Esophagus muscularis mucosa (tissue), 4 donors: ENCODE measurements around the gene PCDHGB3. TPM values are rescaled to one million over a fixed set of nuclear protein-coding genes. Genes with fewer than 3 reads are reported as not detected.
A peak's percentile ranks its signal among the peaks of the same experiment; 100 is the strongest.
"Not testable (repeated sequence)": the region's sequence is repeated elsewhere in the genome, so short reads cannot be mapped to it uniquely, and the experiment has no call there.

Experiments
- DNase-seq: peaks from one replicate; pipeline ENCODE4 v3.0.0-alpha.2; 2017; ENCODE audit errors: extremely low spot score
- H3K27ac ChIP-seq, 4 donors: fragments of 200-600 bp; sonication (generic); replicated peaks in 1 of 4; 1 replicate in 3 of 4; 2 replicates in 1 of 4; pipeline ENCODE4 v1.5.1; 2016 to 2019; ENCODE audit warnings: mild to moderate bottlenecking in 1 of 4
- H3K27me3 ChIP-seq, 4 donors: fragments of 200-600 bp; sonication (generic); one replicate each; pipeline versions ENCODE4 v1.5.1 to v1.6.0; 2016 to 2019
- H3K36me3 ChIP-seq, 4 donors: fragments of 200-600 bp; sonication (generic); one replicate each; pipeline ENCODE4 v1.5.1; 2016 to 2019
- H3K4me1 ChIP-seq, 4 donors: fragments of 200-600 bp; sonication (generic); one replicate each; pipeline ENCODE4 v1.5.1; 2016 to 2019
- H3K4me3 ChIP-seq, 4 donors: fragments of 200-600 bp; sonication (generic); 1 replicate in 2 of 4; 2 replicates in 2 of 4; pipeline ENCODE4 v1.5.1; 2016 to 2019; ENCODE audit warnings: mild to moderate bottlenecking in 4 of 4, moderate library complexity in 1 of 4
- H3K9me3 ChIP-seq, 4 donors: fragments of 200-600 bp; sonication (generic); 1 replicate in 3 of 4; 2 replicates in 1 of 4; pipeline ENCODE4 v1.5.1; 2016 to 2019
- EP300 ChIP-seq: sonication (generic); formaldehyde crosslinking; IDR thresholded peaks from one replicate; pipeline ENCODE4 v1.6.1; 2017; ENCODE audit warnings: antibody characterized with exemption
- POLR2A ChIP-seq: fragments of 450-650 bp; IDR thresholded peaks from one replicate; pipeline ENCODE4 v1.6.1; 2017; ENCODE audit warnings: antibody characterized with exemption, moderate library complexity, mild to moderate bottlenecking, low read depth
- POLR2AphosphoS5 ChIP-seq, 2 donors: sonication (generic); formaldehyde crosslinking; IDR thresholded peaks; one replicate each; pipeline ENCODE4 v1.6.1; 2017; ENCODE audit warnings: antibody characterized with exemption in 2 of 2
- WGBS: methylation state at CpG from one replicate; pipeline ENCODE4 v1.1.5; 2018; 5-methylcytosine and 5-hydroxymethylcytosine counted together
- intact Hi-C: fragments of 100-400 bp; cut with DNase I; formaldehyde crosslinking; loops from one replicate; pipeline ENCODE4 v1.15.1; 2023
- total RNA-seq, 4 donors: library from RNA; depleted of rRNA; stranded (reverse); fragments of >200 nt; gene quantifications; one replicate each; pipeline versions ENCODE4 v1.1.0 to v1.2.1, GENCODE V29; 2016
- TF ChIP-seq, protein P1 (sequence below), 3 experiments: fragments of 200-600 bp in 2 of 3; fragments of 450-650 bp in 1 of 3; sonication (generic) in 2 of 3; IDR thresholded peaks; one replicate each; pipeline ENCODE4 v1.5.1; 2017 to 2019; ENCODE audit warnings: antibody characterized with exemption in 3 of 3, mild to moderate bottlenecking in 2 of 3, moderate library complexity in 1 of 3

PCDHGB3 gene
- total RNA-seq, 4 donors from 2014 or later, result 2.5 to 7.5 (median 3.8) TPM

- DNase-seq, H3K27me3 ChIP-seq, H3K27ac ChIP-seq, H3K36me3 ChIP-seq, H3K4me1 ChIP-seq, intact Hi-C loops: not testable (repeated sequence)
- TF ChIP-seq, protein P1, sequence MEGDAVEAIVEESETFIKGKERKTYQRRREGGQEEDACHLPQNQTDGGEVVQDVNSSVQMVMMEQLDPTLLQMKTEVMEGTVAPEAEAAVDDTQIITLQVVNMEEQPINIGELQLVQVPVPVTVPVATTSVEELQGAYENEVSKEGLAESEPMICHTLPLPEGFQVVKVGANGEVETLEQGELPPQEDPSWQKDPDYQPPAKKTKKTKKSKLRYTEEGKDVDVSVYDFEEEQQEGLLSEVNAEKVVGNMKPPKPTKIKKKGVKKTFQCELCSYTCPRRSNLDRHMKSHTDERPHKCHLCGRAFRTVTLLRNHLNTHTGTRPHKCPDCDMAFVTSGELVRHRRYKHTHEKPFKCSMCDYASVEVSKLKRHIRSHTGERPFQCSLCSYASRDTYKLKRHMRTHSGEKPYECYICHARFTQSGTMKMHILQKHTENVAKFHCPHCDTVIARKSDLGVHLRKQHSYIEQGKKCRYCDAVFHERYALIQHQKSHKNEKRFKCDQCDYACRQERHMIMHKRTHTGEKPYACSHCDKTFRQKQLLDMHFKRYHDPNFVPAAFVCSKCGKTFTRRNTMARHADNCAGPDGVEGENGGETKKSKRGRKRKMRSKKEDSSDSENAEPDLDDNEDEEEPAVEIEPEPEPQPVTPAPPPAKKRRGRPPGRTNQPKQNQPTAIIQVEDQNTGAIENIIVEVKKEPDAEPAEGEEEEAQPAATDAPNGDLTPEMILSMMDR (IDR thresholded peaks at IDR 0.05), result peak; percentile 18 to 49 (median 23)
- H3K9me3 ChIP-seq, result peaks cover 19 to 98% (median 96%) of the 10 kb centered on the region in 4 donors
- 11% methylated on average over 25 of the region's 51 CpGs for WGBS
- peak within 1 kb of the TSS; percentile 33 to 49 (median 36) for H3K4me3 ChIP-seq
Measured at GRCh38 chr5:141407790-141408505, 37.9 kb downstream of the PCDHGB3 start, which contains the start of gene PCDHGB6. PCDHGB6 (plus strand) TSS chr5:141408021; CDS start chr5:141408203, 182 bp downstream.

DNA sequence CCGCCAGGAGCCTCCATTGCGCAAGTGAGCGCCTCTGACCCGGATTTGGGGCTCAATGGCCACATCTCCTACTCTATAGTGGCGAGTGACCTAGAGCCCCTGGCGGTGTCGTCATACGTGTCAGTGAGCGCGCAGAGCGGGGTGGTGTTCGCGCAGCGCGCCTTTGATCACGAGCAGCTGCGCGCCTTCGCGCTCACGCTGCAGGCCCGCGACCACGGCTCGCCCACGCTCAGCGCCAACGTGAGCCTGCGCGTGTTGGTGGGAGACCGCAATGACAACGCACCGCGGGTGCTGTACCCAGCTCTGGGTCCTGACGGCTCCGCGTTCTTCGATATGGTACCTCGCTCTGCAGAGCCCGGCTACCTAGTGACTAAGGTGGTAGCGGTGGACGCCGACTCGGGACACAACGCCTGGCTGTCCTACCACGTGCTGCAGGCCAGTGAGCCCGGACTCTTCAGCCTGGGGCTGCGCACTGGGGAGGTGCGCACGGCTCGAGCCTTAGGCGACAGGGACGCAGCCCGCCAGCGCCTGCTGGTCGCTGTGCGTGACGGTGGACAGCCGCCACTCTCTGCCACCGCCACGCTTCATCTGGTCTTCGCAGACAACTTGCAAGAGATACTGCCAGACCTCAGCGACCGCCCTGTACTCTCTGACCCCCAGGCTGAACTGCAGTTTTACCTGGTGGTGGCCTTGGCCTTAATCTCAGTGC, 39.7 kb downstream of the PCDHGB3 start:
- DNase-seq, result no peak
- intact Hi-C loops, result loop anchor here (10.0 kb wide), 1 partner anchor 115 kb away; no protein-coding TSS in a partner anchor
- 6% methylated on average over 2 of the region's 64 CpGs for WGBS

DNA sequence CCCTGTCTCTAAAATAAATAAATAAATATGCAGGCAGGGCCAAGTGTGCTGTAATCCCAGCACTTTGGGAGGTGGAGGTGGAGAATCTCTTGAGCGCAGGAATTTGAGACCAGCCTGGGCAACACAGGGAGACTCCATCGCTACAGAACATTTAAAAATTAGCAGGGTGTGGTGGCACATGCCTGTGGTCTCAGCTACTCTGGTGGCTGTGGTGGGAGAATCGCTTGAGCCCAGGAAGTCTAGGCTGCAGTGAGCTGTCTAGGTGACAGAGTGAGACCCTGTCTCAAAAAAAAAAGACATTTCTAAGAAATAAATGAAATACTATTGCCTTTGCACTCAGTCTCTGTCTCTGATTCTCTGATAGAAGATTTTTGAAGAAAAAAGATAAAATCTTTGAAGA, 41.5 kb downstream of the PCDHGB3 start:
- Histone ChIP-seq H3K27me3 (no peaks in the 10 kb centered on the region), H3K9me3 (peaks cover 11 to 96% (median 94%) of the 10 kb centered on the region in 4 donors), H3K4me1 (peaks cover 0 to 7% (median 0%) of the 10 kb centered on the region in 4 donors), H3K27ac (no peak overlapping the region), H3K4me3 (no peak overlapping the region), H3K36me3 (peaks cover 0 to 6% (median 2%) of the 10 kb centered on the region in 4 donors)
- DNase-seq, result no peak
- WGBS, result 57% methylated on average over 3 of the region's 3 CpGs
- intact Hi-C loops, result loop anchor here (10.0 kb wide), 1 partner anchor 113 kb away; no protein-coding TSS in a partner anchor
- TF ChIP-seq POLR2AphosphoS5 (IDR thresholded peaks at IDR 0.05), result no peak
- TF ChIP-seq POLR2A, result no peak
- TF ChIP-seq EP300, result no peak
- TF ChIP-seq, protein P1 (IDR thresholded peaks at IDR 0.05), result no peak

More for the DNA sequence above, 39.7 kb downstream of the PCDHGB3 start:
- peaks cover 0 to 6% (median 2%) of the 10 kb centered on the region in 4 donors for H3K36me3 ChIP-seq
- peaks cover 11 to 98% (median 96%) of the 10 kb centered on the region in 4 donors for H3K9me3 ChIP-seq
- H3K4me1 ChIP-seq, result peaks cover 0 to under 1% (median 0%) of the 10 kb centered on the region in 4 donors
- TF ChIP-seq EP300 (no peak), POLR2A (no peak)
- TF ChIP-seq, protein P1 (IDR thresholded peaks at IDR 0.05), result no peak
- H3K27me3 ChIP-seq, result no peaks in the 10 kb centered on the region
- peak overlapping the region in 1 of 4 donors; percentile 10 for H3K4me3 ChIP-seq
- H3K27ac ChIP-seq, result no peak overlapping the region

GRCh38 chr5:141412854-141413539, 43.0 kb downstream of the PCDHGB3 start, which contains the start of gene PCDHGA10:
PCDHGA10 (plus strand) TSS chr5:141412987; CDS start chr5:141413176, 189 bp downstream.
- intact Hi-C loops, result loop anchor here (10.0 kb wide), 1 partner anchor 112 kb away; no protein-coding TSS in a partner anchor
- Histone ChIP-seq H3K4me1 (peaks cover 0 to 7% (median 0%) of the 10 kb centered on the region in 4 donors), H3K36me3 (peaks cover 0 to 6% (median 2%) of the 10 kb centered on the region in 4 donors), H3K4me3 (peak within 1 kb of the TSS; percentile 24 to 41 (median 32)), H3K27me3 (no peaks in the 10 kb centered on the region), H3K9me3 (peaks cover 11 to 98% (median 92%) of the 10 kb centered on the region in 4 donors), H3K27ac (no peak within 1 kb of the TSS)
- TF ChIP-seq, protein P1 (IDR thresholded peaks at IDR 0.05), result peak; percentile 16 to 35 (median 27)
- TF ChIP-seq POLR2AphosphoS5 (IDR thresholded peaks at IDR 0.05), result no peak
- 29% methylated on average over 31 of the region's 31 CpGs for WGBS
- no peak for DNase-seq
